ENCODE results near the gene ADAD2. TPM values are rescaled to one million over a fixed set of nuclear protein-coding genes. Genes with fewer than 3 reads are reported as not detected.

The ADAD2 gene
- total and polyA plus RNA-seq, 9 of the 15 experiments (the other 6 are each of a cell fraction or from before 2014, with no cell fraction given), result 0.07 TPM; not detected in 8

DNA sequence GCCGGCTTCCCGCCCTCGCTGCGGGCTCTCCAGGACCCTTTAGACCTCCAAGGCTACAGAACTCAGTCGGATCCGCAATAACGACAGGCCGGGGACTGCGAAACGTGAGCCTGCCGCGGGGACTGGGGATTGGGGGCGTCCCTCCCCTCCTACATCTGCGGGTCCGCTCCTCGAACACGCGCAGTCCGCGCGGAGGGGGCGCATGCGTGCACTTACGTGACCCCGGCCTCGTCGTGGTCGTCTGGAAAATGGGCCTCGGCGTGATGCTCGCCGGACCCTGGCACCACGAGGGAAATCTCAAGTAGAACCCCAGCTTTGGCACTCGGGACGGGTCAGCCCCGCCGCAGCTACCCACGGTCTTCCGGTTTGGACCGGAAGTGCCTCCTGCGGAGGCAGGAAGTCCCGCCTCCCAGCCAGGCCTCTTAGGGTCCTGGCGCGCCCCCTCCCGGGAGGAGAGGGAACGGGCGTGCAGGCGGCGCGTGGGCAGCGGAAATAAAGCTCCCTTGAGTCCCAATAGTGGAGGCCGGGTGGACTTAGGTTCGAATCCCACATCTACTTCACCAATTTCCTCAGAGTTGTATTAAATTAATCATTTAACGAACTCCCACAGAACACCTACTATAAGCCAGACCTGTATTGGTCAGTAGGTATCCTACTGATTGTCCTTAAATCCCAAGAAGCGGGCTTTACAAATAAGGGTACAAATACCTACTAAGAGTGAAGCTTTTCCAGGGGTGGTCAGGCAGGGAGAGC is 4.1 kb upstream of the ADAD2 start, which contains the start of gene TAF1C (continued):
- TF ChIP-seq RBFOX2 (IDR thresholded peaks at IDR 0.05; ENCODE audit: low read depth, low read length) (peak; percentile 85), PYGO2 (tag; IDR thresholded peaks at IDR 0.05) (no peak), ZNF75A (CRISPR knock-in tag; IDR thresholded peaks at IDR 0.05) (no peak), ZNF274 (IDR thresholded peaks at IDR 0.05; ENCODE audit: borderline replicate concordance, low read depth, low read length) (no peak), ASH1L (IDR thresholded peaks at IDR 0.05; ENCODE audit: borderline replicate concordance, low read depth, partially characterized antibody) (no peak), MTA3 (IDR thresholded peaks at IDR 0.05; ENCODE audit: borderline replicate concordance) (peak; percentile 91; the same call in 1 of the 2 replicates), ZNF324 (CRISPR knock-in tag; IDR thresholded peaks at IDR 0.05) (no peak), ZNF253 (CRISPR knock-in tag; conservative IDR thresholded peaks at IDR 0.05) (no peak), ZBTB1 (CRISPR knock-in tag; IDR thresholded peaks at IDR 0.05; ENCODE audit: borderline replicate concordance, low read depth) (no peak), TFE3 (CRISPR knock-in tag; IDR thresholded peaks at IDR 0.05) (no peak), ZKSCAN3 (CRISPR knock-in tag; IDR thresholded peaks at IDR 0.05) (no peak), ZBTB33 (CRISPR knock-in tag; IDR thresholded peaks at IDR 0.05) (no peak)

Data from K562 (cell line).